Dedifferentiated amniotic fluid mesenchymal stem cell (primary cell): ENCODE data around the gene MYCBP2.
A peak's percentile ranks its signal among the peaks of the same experiment; 100 is the strongest.
"Not testable (repeated sequence)": the region's sequence is repeated elsewhere in the genome, so short reads cannot be mapped to it uniquely, and the experiment has no call there.

Experiments used
- DNase-seq: peaks from one replicate; pipeline ENCODE4 v3.0.0-alpha.2; 2016; ENCODE audit errors: extremely low spot score

Gene MYCBP2

DNA sequence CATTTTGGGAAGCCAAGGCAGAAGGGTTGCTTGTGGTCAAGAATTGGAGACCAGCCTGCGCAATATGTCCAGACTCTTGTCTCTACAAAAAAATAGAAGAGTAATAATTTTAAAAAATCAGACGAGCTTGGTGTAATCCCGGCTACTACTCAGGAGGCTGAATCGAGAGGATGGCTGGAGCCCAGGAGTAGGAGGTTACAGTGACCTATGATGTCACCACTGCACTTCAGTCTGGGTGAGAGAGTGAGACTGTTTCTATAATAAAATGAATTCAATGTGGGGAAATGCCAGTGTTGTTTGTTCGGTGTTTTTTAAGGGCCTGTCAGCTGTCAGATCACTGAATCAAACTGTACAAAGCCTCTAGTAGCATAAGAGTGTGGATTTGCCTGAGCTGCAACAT, 298.7 kb downstream of the MYCBP2 start:
- DNase-seq, result no peak

DNA sequence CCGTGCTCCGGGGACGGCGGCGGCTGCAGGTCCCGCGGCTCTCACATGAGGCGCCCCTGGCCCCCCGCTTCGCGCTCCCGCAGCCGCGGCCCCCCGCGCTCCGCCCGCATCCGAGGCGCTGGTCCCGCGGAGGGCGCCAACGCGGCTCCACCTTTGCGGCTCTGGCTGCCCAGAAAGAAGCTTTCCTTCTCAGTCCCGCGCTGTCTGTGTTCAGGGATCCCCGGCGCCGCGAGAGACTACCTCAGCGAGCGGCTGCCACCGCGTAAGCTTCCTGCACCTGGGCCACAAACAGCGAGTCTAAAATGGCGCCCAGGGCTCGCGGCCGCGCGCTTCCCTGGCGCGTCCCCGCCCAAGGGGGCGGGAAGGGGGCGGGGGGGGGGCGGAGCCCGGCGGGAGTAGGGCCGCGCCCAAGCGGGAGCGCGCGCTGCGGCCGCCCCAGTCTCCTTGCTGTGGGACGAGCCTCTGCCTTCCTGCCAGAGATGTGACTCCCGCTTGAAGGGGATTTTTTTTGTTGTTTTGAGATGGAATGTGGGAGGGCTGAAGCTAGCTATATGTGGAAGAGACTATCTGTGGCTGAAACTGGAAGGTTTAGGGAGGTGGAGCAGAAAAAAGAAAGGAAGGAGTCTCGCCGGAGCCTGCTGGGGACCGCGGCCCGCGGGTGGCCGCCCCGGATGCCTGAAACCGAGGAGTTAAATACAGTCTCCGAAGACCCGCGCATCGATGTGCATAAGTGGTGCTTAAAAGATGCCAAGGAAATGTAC, 299.9 kb downstream of the MYCBP2 start, which contains the start of gene FBXL3:
Gene FBXL3, minus strand, starts transcription at position 299 of the 761 bp plus-strand sequence. CDS start 5,299 bp downstream, outside the sequence.
- DNase-seq, result peak; percentile 74

DNA sequence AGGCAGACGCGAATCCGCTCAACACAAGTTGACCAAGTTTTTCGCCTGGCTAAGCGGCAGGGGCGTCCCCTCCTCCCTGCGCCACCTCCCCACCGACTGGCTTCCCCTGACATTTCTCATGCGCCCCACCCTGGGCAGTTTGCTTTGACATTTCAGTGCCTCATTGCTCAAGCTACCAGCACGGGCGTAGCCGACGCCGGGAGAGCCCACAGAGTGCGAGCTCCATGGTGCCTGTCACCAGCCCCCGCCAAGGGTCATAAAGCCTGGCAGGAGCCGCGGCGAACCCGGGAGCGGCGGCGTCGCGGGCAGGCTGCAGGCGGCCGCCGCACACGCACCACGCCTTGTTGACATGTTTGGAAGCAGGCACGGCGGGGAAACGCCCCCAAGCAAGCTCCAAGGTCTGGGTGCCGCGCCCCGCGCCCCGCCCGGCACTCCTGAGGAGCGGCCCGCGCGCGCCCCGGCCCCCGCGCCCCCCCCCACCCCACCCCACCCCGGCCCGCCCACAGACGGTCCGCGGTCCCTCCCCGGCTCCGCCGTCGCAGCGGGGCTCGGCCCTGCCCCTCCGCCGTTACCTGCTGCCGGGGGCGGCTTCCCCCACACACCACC, 300.5 kb downstream of the MYCBP2 start:
- DNase-seq, result peak; percentile 40

DNA sequence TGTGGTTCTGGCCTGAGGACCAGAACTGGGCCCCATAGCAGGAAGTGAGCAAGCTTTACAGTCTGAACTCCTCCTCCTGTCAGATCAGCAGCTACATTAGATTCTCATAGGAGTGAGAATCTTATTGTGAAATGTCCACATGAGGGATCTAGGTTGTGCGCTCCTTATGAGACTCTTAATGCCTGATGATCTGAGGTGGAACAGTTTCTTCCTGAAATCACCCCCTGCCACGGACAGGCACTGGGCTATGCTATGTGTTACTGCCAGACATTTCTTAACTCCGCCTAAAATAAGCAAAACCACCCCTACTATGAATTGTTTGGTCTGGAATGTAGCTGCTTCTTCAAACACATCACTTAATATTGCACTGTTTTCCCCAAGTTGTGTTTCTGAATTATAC, 304.6 kb downstream of the MYCBP2 start:
- DNase-seq, result peak; percentile 31

DNA sequence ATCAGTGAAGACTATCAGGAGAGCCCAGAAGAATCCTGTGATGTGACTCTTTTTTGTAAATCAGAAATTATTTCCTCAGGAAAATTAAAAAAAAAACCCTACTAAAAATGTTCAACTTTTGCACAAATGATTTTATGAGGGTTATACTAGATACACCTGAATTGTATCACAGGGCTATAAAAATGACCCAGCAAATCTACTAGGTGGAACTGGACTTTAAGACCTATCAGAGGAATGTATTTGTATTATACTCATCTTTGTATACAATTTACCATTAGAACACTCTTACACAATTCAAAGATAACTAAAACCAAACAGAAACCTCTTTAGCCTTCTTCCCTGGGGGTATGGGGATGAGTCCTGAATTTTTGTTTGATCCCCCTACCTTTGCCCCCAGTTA, 307.1 kb downstream of the MYCBP2 start:
- DNase-seq, result no peak

DNA sequence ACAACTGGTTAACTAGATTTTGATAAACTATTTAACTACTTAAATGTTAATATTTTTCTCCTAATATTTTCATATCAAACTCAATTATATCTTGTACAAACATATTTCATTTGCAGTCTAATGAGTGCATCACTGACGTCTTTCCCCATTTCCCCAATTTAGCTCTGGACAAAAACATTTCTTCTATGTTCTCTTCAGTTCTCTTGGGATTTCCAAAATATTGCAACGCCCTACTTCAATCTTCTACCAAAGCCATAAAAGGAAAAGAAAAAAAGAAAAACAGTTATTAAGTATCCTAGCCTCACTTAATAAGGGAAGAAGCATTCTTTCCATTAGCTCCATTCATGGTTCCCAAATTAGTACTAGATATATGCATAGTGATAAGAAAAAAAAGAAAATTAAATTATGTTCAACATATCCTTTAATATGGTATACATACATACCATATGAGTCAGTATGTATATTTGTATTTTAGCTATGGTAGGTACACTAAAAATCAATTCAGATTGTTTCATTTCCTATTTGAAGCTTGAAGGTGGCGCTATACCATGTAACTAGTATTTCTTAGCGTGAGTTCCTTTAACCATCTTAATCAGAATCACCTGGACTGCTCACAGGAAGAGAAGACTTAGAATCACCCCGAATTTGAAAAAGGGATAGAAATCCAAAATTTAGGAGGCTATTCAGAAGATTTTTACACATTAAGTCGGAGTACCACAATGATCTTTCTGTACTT, 309.8 kb downstream of the MYCBP2 start:
- DNase-seq, result no peak

DNA sequence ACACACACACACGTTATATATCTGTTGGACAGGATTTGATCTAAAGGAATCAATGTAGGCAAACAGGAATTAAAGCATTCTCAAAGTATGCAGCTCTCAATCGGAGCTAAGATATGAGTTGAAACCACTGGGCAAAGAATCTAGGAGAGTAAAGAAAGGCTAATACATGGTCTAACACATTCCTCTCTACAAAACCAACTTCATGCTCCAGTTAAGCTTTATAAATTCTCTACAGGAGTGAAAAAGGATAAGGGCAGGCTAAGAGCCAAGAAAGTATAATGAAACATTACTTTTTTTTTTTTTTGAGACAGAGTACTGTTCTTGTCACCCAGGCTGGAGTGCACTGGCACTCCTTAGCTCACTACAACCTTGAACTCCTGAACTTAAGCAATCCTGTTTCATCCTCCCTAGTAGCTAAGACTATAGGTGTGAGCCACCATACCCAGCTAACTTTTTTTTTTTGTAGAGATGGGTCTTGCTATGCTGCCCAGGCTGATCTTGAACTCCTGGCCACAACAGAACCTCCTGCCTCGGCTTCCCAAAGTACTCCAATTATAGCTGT, 310.6 kb downstream of the MYCBP2 start:
- no peak for DNase-seq

DNA sequence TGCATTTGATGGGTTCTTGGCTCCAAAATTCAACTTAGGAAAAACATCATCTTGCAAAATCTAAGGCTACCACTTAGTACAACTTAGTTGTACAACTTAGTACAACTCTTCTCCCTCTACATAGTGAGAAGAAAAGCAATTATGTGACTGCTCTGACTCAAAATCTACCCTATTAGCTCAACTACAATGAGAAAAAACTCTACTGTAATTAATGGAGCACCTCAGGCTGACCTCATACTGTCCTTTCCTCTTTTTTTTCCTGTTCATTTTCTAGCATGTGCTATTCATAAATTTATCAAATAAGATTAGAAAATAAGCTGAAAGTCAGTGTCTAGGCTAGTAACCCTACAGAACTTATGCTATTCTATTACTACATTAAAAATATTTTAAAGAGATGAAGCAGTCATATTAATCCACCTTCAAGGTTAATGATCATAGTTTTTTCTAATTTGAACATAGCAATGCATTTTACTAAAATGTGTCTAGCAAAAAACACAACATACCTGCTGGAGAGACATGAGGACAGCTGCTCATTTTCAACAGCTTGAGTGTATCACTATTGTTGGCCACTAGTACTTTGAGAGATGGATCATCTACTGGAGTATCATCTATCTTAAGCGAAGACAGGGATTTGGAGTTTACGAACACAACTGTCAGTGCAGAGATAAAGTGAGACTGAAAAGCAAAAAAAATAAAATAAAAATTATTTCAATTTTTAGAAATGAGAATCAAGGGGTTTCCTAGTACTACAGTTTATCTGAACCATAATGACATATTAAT, 311.8 kb downstream of the MYCBP2 start:
- DNase-seq, result no peak

DNA sequence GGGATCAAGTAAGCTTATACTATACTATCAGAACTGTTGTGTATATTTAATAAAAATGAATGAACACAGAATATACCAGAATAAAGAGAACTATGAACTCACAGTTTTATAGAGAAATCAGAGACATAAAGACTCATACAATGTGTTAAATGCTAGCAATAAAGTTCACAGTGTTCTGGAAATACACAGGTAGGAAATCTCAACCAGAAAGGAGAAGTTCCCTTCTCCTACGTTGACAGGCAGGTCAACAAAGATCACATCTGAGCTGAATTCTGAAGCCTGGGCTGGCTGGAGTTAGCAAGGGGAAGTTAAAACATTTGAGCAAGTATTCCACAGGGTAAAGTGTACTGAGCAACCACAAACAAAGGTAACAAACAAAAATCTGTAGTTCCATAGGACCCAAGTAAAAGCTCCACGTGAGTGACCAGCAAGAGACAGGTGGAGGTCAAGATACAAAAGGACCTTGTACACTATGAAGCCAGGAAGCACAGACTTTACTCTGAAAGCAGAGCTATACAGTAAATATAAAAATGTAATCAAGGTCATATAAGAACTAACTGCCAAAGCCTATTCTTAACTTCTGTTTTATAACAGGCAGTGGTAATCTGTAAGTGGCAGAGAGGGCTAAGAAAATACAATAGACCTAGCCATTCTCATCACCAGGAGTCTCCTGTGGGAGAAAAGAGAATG, 312.9 kb downstream of the MYCBP2 start:
- DNase-seq, result no peak

DNA sequence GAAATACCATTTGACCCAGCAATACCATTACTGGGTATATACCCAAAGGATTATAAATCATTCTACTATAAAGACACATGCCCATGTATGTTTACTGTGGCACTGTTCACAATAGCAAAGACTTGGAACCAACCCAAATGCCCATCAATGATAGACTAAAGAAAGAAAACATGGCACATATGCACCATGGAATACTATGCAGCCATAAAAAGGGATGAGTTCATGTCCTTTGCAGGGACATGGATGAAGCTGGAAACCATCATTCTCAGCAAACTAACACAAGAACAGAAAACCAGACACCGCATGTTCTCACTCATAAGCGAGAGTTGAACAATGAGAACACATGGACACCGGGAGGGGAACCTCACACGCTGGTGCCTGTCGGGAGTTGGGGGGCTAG, 317.2 kb downstream of the MYCBP2 start:
- not testable (repeated sequence) for DNase-seq

DNA sequence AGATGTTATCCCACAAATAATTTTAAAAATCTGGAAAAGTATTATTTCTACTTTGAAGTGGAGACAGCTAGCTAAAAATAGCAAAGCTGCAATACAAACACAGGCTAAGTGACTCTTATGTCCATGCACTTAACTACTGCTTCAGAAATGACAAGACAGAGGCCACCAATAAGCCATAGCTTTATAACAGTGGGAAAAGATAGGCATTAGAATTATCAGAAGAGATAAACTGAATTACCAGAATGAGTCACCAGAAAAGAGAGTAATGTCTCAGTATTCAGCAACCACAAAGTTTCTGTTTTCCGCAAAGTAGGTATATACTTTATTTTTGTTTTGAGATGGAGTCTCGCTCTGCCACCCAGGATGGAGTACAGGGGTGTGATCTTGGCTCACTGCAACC, 317.9 kb downstream of the MYCBP2 start:
- DNase-seq, result no peak

DNA sequence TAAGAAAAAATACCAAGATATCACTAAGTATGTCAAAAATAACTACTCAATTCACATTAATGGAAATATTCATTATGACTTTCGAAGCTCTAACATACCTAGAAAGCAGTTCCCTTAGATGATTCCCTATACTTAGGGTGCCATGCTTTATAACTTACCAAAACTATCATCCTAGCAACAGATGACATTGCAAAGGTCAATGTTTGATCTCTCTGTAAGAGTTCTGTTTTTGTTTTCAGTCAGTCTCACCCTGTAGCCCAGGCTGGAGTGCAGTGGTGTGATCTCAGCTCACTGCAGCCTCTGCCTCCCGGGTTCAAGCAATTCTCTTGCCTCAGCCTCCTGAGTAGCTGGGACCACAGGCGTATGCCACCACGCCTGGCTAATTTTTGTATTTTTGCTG, 318.6 kb downstream of the MYCBP2 start:
- not testable (repeated sequence) for DNase-seq

DNA sequence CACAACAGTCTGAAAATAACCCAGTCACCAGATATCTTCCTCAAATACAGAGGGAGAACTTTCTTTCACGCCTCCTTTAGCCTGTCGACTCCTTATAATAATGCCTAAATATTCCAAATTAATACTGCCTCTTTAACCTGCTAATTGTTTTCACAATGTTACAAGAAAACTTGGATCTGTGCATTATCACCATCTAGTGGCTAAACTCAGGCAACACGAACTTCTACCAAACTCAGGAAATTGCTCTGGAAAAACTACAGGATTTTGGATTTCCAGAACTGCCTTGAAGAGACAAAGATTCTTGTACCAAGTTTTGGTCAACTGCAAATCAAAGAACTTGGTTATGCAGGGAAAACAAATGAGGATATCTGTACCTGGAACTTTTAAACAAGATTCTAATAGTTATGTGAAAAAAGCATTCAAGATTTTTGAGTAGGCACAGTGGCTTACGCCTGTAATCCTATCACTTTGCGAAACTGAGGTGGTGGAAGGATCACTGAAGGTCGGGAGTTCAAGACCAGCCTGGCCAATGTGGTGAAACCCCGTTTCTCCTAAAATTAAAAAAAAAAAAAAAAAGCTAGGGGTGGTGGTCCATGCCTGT, 324.2 kb downstream of the MYCBP2 start:
- peak; percentile 73 for DNase-seq

DNA sequence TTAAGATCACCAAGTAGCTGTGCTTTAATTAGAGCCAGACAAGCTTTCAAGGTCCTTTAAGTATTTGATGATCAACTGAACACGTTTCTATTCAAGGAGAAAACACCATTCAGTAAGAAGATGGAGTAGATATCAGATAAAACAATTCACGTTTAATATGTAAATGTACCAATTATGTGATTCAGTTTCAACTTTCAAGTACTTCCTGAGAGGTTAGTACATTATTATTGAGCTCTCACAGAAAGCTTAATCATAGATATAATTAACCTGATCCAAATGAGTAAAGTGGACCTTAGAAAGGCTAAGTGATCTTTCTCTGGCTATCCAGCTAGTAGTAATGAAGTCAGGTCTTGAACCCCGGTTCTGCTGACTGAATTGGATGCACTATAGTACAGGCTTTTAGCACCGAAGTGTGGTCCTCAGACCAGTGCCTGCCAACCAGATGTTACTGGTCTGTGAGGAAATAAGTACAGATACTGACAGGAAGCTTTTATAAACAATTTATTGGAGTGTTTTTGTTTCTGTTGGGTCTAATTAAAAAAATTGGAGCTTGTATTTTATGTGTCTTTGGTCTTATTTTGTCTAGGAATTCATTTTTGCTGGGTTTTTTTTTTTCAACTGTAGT, 324.8 kb downstream of the MYCBP2 start:
- no peak for DNase-seq

DNA sequence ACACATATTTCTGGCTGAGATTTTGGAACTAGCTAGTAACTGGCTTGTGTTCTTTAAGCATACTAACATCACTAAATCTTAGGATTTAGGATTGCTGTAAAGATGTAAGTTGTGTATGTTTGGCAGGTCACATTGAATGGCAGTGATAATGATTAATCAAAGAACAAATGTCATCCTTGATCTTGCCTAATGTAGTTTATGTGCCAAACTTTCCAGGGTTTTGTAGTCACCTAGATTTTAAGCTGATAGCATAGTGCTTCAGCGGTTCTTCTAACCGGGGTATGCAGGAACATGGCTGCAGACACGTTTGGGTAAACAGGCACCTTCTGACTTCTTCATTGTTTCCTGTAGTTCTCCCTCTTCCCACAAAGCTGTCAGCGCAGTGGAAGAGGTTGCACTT, 325.4 kb downstream of the MYCBP2 start:
- DNase-seq, result no peak

DNA sequence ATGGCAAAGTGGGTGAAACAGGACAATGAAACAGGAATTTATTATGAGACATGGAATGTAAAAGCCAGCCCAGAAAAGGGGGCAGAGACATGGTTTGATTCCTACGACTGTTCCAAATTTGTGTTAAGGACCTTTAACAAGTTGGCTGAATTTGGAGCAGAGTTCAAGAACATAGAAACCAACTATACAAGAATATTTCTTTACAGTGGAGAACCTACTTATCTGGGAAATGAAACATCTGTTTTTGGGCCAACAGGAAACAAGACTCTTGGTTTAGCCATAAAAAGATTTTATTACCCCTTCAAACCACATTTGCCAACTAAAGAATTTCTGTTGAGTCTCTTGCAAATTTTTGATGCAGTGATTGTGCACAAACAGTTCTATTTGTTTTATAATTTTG, 326.4 kb downstream of the MYCBP2 start:
- DNase-seq, result no peak
